C4-2B (cell line): ENCODE measurements around the gene STKLD1.

Source experiments
- ZFX ChIP-seq: fragments of 450-650 bp; IDR thresholded peaks from 2 replicates; pipeline ENCODE4 v1.6.1; 2017
- TF ChIP-seq, protein P1 (sequence below): fragments of 450-650 bp; conservative IDR thresholded peaks from 2 replicates; pipeline ENCODE4 v1.5.1; 2017; ENCODE audit warnings: mild to moderate bottlenecking

DNA sequence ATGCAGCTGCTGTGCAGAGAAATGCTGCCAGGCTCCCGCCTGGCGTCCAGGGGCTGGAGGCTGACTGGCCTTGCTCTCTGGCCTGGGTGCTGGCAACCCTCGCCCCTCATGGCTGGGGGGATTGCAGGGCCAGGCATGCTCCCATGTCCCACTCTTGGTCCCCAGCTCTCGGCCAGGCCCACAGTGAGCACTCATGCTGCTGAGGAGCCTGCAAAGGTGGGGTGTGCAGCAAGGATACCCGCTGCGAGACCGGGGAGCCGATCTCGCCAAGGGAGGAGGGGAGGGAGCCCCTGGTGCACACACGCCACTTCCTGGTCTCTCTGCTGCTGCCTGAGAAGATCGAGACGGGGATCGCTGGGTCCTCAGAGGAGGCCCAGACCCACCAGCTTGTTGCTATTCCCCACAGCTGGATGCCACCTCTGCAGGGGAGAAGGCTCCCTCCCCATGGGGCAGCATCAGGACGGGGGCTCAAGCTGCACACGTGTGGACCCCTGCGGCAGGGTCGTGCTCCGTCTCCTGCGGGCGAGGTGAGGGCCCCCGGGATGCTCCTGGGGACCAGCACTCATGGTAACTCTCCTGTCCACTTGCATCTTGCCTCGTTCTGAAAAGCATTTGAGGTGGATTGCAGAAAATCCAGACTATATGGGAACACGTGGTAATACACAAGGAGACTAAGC lies 69.3 kb downstream of the STKLD1 start:
- TF ChIP-seq, protein P1, sequence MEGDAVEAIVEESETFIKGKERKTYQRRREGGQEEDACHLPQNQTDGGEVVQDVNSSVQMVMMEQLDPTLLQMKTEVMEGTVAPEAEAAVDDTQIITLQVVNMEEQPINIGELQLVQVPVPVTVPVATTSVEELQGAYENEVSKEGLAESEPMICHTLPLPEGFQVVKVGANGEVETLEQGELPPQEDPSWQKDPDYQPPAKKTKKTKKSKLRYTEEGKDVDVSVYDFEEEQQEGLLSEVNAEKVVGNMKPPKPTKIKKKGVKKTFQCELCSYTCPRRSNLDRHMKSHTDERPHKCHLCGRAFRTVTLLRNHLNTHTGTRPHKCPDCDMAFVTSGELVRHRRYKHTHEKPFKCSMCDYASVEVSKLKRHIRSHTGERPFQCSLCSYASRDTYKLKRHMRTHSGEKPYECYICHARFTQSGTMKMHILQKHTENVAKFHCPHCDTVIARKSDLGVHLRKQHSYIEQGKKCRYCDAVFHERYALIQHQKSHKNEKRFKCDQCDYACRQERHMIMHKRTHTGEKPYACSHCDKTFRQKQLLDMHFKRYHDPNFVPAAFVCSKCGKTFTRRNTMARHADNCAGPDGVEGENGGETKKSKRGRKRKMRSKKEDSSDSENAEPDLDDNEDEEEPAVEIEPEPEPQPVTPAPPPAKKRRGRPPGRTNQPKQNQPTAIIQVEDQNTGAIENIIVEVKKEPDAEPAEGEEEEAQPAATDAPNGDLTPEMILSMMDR = no peak
- no peak for TF ChIP-seq ZFX
